ENCODE results near the gene CNBD2. TPM values are rescaled to one million over a fixed set of nuclear protein-coding genes. Genes with fewer than 3 reads are reported as not detected.

The CNBD2 gene
- total and polyA plus RNA-seq, 10 of the 15 experiments (the other 5 are each of a cell fraction or from before 2014, with no cell fraction given) = 0.86 to 7.4 (median 4.6) TPM

DNA sequence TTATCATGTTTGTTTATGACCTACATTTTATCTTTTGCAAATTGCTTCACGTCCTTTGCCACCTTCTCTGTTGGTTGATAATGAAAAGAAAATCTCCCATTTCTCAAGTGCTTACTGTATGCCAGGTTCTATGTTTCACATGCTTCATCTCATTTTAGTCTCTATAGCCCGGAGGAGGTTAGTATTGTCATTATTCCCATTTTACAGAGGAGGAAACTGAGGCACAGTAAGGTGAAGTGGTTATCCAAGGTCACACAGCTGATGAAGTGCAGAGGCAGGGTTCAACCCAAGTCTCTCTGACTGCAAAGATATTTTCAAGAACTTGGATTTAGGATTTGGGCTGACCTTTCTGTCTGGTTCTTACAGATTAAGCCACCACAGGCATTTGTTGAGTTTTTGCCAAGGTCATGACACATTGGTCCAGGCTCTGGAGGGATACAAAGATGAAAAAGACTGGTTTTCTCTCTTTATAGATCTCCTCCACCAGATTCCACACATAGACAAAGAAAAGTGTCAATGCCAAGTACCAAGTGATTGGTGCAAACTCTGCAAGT is 20.6 kb downstream of the CNBD2 start:
- in situ Hi-C loops (cut with MboI) = loop anchor here (25.0 kb wide), 1 partner anchor 448 kb away; no protein-coding TSS in a partner anchor
- no peaks in the 10 kb centered on the region for H3K4me1 ChIP-seq (ENCODE audit: control insufficient read depth, insufficient read depth, low read length)
- no peak overlapping the region for H3K4me2 ChIP-seq (ENCODE audit: control insufficient read depth, insufficient read depth)
- ChIA-PET POLR2A (no interaction called here), SMC1A (ENCODE audit: uncharacterized antibody, unreplicated experiment) (interaction anchor here (1.4 to 11.5 kb wide), 4 partner anchors 9 to 150 kb away, joined by 3 to 344 read pairs (median 10); no protein-coding TSS in a partner anchor), CTCF (interaction anchor here (0.5 to 13.4 kb wide), 5 partner anchors 8 to 740 kb away, joined by 3 to 717 read pairs (median 3); no protein-coding TSS in a partner anchor), RAD21 (ENCODE audit: unreplicated experiment) (interaction anchor here (3.1 kb wide), 1 partner anchor 150 kb away, joined by 40 read pairs; no protein-coding TSS in a partner anchor)
- no peak for FAIRE-seq
- H4K20me1 ChIP-seq (ENCODE audit: control insufficient read depth, insufficient read depth) = no peaks in the 10 kb centered on the region
- intact Hi-C loops (cut with micrococcal nuclease; ENCODE audit: unreplicated experiment) = no loop called here
- DNase-seq (ENCODE audit: low read depth, low spot score) = no peak
- no peaks in the 10 kb centered on the region for H3K27me3 ChIP-seq (replicated peaks in 1 of 2; ENCODE audit: control insufficient read depth in 2 of 2, insufficient read depth in 2 of 2, low read length in 1 of 2)
- H3K27ac ChIP-seq (ENCODE audit: control insufficient read depth, insufficient read depth) = no peak overlapping the region
- H3K9me3 ChIP-seq (replicated peaks; ENCODE audit: control insufficient read depth, insufficient read depth, low read length) = no peaks in the 10 kb centered on the region
- H3K79me2 ChIP-seq (ENCODE audit: control insufficient read depth, insufficient read depth, low read length) = no peaks in the 10 kb centered on the region
- H3K36me3 ChIP-seq (ENCODE audit: control insufficient read depth in 2 of 2, insufficient read depth in 2 of 2, low read length in 1 of 2) = no peaks in the 10 kb centered on the region
- BruUV-seq (replicated peaks) = no TSS peak
- H3K4me3 ChIP-seq = no peak overlapping the region
- TF ChIP-seq BHLHE40 (IDR thresholded peaks at IDR 0.05; ENCODE audit: borderline replicate concordance in 1 of 2, low read depth in 2 of 2, low read length in 1 of 2) (no peak), KLF5 (IDR thresholded peaks at IDR 0.05; ENCODE audit: partially characterized antibody) (no peak), BRCA1 (IDR thresholded peaks at IDR 0.05; ENCODE audit: low read depth, low read length) (no peak), STAT3 (IDR thresholded peaks at IDR 0.05; ENCODE audit: low read depth, low read length) (no peak)
- H3K9ac ChIP-seq (ENCODE audit: control insufficient read depth, insufficient read depth, low read length) = no peak overlapping the region
- no peak overlapping the region for H2AFZ ChIP-seq (ENCODE audit: control insufficient read depth, low read depth, low read length)
- 20% methylated on average over 2 of the region's 2 CpGs for WGBS (ENCODE audit: insufficient coverage, insufficient replicate concordance, low lambda C conversion rate, missing lambda C conversion rate)
- no peak for ATAC-seq

GRCh38 chr20:35991142-35991771 is 22.9 kb downstream of the CNBD2 start:
- CTCF ChIA-PET = interaction anchor here (0.7 to 13.4 kb wide), 21 partner anchors 8 to 408 kb away, joined by 3 to 717 read pairs (median 5); no protein-coding TSS in a partner anchor
- ATAC-seq (peak; percentile 72), DNase-seq (ENCODE audit: low read depth, low spot score) (no peak), FAIRE-seq (peak; percentile 47)
- Histone ChIP-seq H3K36me3 (ENCODE audit: control insufficient read depth in 2 of 2, insufficient read depth in 2 of 2, low read length in 1 of 2) (no peaks in the 10 kb centered on the region), H3K27ac (ENCODE audit: control insufficient read depth, insufficient read depth) (no peak overlapping the region), H3K9me3 (replicated peaks; ENCODE audit: control insufficient read depth, insufficient read depth, low read length) (no peaks in the 10 kb centered on the region), H3K4me3 (no peak overlapping the region), H3K9ac (ENCODE audit: control insufficient read depth, insufficient read depth, low read length) (no peak overlapping the region), H3K27me3 (replicated peaks in 1 of 2; ENCODE audit: control insufficient read depth in 2 of 2, insufficient read depth in 2 of 2, low read length in 1 of 2) (no peaks in the 10 kb centered on the region), H3K79me2 (ENCODE audit: control insufficient read depth, insufficient read depth, low read length) (no peaks in the 10 kb centered on the region), H2AFZ (ENCODE audit: control insufficient read depth, low read depth, low read length) (no peak overlapping the region), H3K4me1 (ENCODE audit: control insufficient read depth, insufficient read depth, low read length) (no peaks in the 10 kb centered on the region), H3K4me2 (ENCODE audit: control insufficient read depth, insufficient read depth) (no peak overlapping the region), H4K20me1 (ENCODE audit: control insufficient read depth, insufficient read depth) (no peaks in the 10 kb centered on the region)
- BruUV-seq (replicated peaks) = no TSS peak
- 0% methylated on average over 3 of the region's 3 CpGs for WGBS (ENCODE audit: insufficient coverage, insufficient replicate concordance, low lambda C conversion rate, missing lambda C conversion rate)
- no peak for TF ChIP-seq SREBF2 (IDR thresholded peaks at IDR 0.05; ENCODE audit: low read length)
- no peak for TF ChIP-seq NBN (IDR thresholded peaks at IDR 0.05)
- TF ChIP-seq, protein P1, sequence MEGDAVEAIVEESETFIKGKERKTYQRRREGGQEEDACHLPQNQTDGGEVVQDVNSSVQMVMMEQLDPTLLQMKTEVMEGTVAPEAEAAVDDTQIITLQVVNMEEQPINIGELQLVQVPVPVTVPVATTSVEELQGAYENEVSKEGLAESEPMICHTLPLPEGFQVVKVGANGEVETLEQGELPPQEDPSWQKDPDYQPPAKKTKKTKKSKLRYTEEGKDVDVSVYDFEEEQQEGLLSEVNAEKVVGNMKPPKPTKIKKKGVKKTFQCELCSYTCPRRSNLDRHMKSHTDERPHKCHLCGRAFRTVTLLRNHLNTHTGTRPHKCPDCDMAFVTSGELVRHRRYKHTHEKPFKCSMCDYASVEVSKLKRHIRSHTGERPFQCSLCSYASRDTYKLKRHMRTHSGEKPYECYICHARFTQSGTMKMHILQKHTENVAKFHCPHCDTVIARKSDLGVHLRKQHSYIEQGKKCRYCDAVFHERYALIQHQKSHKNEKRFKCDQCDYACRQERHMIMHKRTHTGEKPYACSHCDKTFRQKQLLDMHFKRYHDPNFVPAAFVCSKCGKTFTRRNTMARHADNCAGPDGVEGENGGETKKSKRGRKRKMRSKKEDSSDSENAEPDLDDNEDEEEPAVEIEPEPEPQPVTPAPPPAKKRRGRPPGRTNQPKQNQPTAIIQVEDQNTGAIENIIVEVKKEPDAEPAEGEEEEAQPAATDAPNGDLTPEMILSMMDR (IDR thresholded peaks at IDR 0.05 in 2 of 3, conservative IDR thresholded peaks at IDR 0.05 in 1 of 3; ENCODE audit: control insufficient read depth in 2 of 3, extremely low read depth in 1 of 3, insufficient read depth in 1 of 3, low read depth in 3 of 3, low read length in 3 of 3) = peak; percentile 31 to 49 (median 40); a peak in 5 of 6 replicates
- no peak for TF ChIP-seq BRCA1 (IDR thresholded peaks at IDR 0.05; ENCODE audit: low read depth, low read length)
- no peak for TF ChIP-seq SMARCA5 (IDR thresholded peaks at IDR 0.05)
- TF ChIP-seq RUNX3 (IDR thresholded peaks at IDR 0.05; ENCODE audit: low read length) = no peak
- in situ Hi-C loops (cut with MboI) (loop anchor here (25.0 kb wide), 1 partner anchor 446 kb away; no protein-coding TSS in a partner anchor), intact Hi-C loops (cut with micrococcal nuclease; ENCODE audit: unreplicated experiment) (no loop called here)
- POLR2A ChIA-PET = interaction anchor here (0.5 to 1.2 kb wide), 2 partner anchors 147 to 154 kb away, joined by 3 to 7 read pairs; no protein-coding TSS in a partner anchor
- SMC1A ChIA-PET (ENCODE audit: uncharacterized antibody, unreplicated experiment) = interaction anchor here (0.7 to 11.5 kb wide), 9 partner anchors 8 to 528 kb away, joined by 3 to 344 read pairs (median 5); no protein-coding TSS in a partner anchor
- RAD21 ChIA-PET (ENCODE audit: unreplicated experiment) = interaction anchor here (0.7 to 3.1 kb wide), 5 partner anchors 10 to 212 kb away, joined by 3 to 40 read pairs (median 4); no protein-coding TSS in a partner anchor

Measured in GM12878 (cell line).